Smooth muscle cell (in vitro differentiated cells): Measurements from ENCODE around the gene DDX1. TPM values are rescaled to one million over a fixed set of nuclear protein-coding genes. Genes with fewer than 3 reads are reported as not detected.
A peak's percentile ranks its signal among the peaks of the same experiment; 100 is the strongest.

Experiments used
- DNase-seq: peaks from one replicate; lab custom pipeline; 2025; ENCODE audit not compliant: unreplicated experiment; lab: John Stamatoyannopoulos, UW
- H2AFZ ChIP-seq: fragments of 200-600 bp; sonication (generic); 2 replicates; pipeline ENCODE4 v1.6.0; 2016; ENCODE audit warnings: antibody characterized with exemption, low read depth, mild to moderate bottlenecking
- H3F3A ChIP-seq: fragments of 200-600 bp; sonication (generic); 2 replicates; pipeline ENCODE4 v1.6.0; 2017; ENCODE audit warnings: antibody characterized with exemption, low read depth
- H3K27ac ChIP-seq: fragments of 200-600 bp; sonication (generic); 2 replicates; pipeline ENCODE4 v1.5.1; 2016; ENCODE audit warnings: low read depth, mild to moderate bottlenecking
- H3K27me3 ChIP-seq: fragments of 200-600 bp; sonication (generic); 2 replicates; pipeline ENCODE4 v1.6.1; 2016; ENCODE audit warnings: low read depth, mild to moderate bottlenecking
- H3K36me3 ChIP-seq: fragments of 200-600 bp; sonication (generic); 2 replicates; pipeline ENCODE4 v1.5.1; 2016; ENCODE audit warnings: low read depth
- H3K4me1 ChIP-seq: fragments of 200-600 bp; sonication (generic); 2 replicates; pipeline ENCODE4 v1.5.1; 2016; ENCODE audit warnings: low read depth
- H3K4me2 ChIP-seq: fragments of 200-600 bp; sonication (generic); 2 replicates; pipeline ENCODE4 v1.6.0; 2016; ENCODE audit warnings: mild to moderate bottlenecking
- H3K4me3 ChIP-seq: fragments of 200-600 bp; sonication (generic); 2 replicates; pipeline ENCODE4 v1.5.1; 2016; ENCODE audit warnings: mild to moderate bottlenecking
- H3K79me2 ChIP-seq: fragments of 200-600 bp; sonication (generic); 2 replicates; pipeline ENCODE4 v1.6.0; 2016; ENCODE audit warnings: low read depth, mild to moderate bottlenecking
- H3K9ac ChIP-seq: fragments of 200-600 bp; sonication (generic); 2 replicates; pipeline ENCODE4 v1.6.0; 2016; ENCODE audit warnings: low read depth
- H3K9me3 ChIP-seq: fragments of 200-600 bp; sonication (generic); replicated peaks from 2 replicates; pipeline ENCODE4 v1.5.1; 2016; ENCODE audit warnings: low read depth
- H4K20me1 ChIP-seq: fragments of 200-600 bp; sonication (generic); 2 replicates; pipeline ENCODE4 v1.6.0; 2016; ENCODE audit warnings: low read depth
- WGBS: methylation state at CpG from one replicate; pipeline ENCODE4 v1.1.7; 2016; ENCODE audit warnings: low lambda C conversion rate; 5-methylcytosine and 5-hydroxymethylcytosine counted together
- polyA plus RNA-seq: library from polyadenylated mRNA; unstranded; fragments of >200 nt; fragmentation: Nextera tagmentation; extraction: Ambion mirVana; gene quantifications from 2 replicates; pipeline ENCODE4 v1.2.1, GENCODE V29; 2016
- total RNA-seq: library from RNA; depleted of rRNA; stranded (reverse); fragments of >200 nt; gene quantifications from 2 replicates; pipeline ENCODE4 v1.2.3, GENCODE V29; 2014
- TF ChIP-seq, protein P1 (sequence below): fragments of 200-600 bp; sonication (generic); IDR thresholded peaks from 2 replicates; pipeline ENCODE4 v1.5.1; 2017; ENCODE audit warnings: borderline replicate concordance, mild to moderate bottlenecking, antibody characterized with exemption; ENCODE audit not compliant: insufficient read depth, poor library complexity, severe bottlenecking

DDX1 gene
- total and polyA plus RNA-seq, 2 experiments from 2014 or later: 71.3 to 78.7 TPM

DNA sequence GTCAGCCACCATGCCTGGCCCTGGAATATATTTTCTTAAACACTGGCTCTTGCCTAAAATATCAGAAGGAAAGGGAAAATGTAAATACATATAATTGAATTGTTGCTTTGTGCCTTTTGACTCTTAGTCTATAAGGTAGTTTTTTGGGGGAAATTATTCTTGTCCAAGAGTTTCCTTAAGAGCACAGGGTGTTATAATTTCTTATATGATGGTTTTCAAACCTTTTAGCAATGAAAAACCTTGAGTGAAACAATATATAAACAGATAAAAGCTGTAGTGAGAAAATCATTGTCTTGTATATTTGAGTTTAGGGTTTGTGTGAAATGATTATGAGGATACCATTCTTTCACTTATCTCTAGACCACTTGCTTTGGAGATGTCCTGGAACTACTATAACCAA lies 40.2 kb downstream of the DDX1 start:
- Histone ChIP-seq H3K9ac (no peak overlapping the region), H3K4me2 (no peak overlapping the region), H3K79me2 (no peaks in the 10 kb centered on the region), H3K4me3 (no peak overlapping the region), H3K27me3 (no peaks in the 10 kb centered on the region), H3K9me3 (no peaks in the 10 kb centered on the region), H3K27ac (no peak overlapping the region), H2AFZ (no peak overlapping the region), H3K4me1 (no peaks in the 10 kb centered on the region), H3F3A (peaks cover 43% of the 10 kb centered on the region), H3K36me3 (peaks cover 56% of the 10 kb centered on the region), H4K20me1 (peaks cover 6% of the 10 kb centered on the region)
- TF ChIP-seq, protein P1, sequence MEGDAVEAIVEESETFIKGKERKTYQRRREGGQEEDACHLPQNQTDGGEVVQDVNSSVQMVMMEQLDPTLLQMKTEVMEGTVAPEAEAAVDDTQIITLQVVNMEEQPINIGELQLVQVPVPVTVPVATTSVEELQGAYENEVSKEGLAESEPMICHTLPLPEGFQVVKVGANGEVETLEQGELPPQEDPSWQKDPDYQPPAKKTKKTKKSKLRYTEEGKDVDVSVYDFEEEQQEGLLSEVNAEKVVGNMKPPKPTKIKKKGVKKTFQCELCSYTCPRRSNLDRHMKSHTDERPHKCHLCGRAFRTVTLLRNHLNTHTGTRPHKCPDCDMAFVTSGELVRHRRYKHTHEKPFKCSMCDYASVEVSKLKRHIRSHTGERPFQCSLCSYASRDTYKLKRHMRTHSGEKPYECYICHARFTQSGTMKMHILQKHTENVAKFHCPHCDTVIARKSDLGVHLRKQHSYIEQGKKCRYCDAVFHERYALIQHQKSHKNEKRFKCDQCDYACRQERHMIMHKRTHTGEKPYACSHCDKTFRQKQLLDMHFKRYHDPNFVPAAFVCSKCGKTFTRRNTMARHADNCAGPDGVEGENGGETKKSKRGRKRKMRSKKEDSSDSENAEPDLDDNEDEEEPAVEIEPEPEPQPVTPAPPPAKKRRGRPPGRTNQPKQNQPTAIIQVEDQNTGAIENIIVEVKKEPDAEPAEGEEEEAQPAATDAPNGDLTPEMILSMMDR: no peak
- no peak for DNase-seq

DNA sequence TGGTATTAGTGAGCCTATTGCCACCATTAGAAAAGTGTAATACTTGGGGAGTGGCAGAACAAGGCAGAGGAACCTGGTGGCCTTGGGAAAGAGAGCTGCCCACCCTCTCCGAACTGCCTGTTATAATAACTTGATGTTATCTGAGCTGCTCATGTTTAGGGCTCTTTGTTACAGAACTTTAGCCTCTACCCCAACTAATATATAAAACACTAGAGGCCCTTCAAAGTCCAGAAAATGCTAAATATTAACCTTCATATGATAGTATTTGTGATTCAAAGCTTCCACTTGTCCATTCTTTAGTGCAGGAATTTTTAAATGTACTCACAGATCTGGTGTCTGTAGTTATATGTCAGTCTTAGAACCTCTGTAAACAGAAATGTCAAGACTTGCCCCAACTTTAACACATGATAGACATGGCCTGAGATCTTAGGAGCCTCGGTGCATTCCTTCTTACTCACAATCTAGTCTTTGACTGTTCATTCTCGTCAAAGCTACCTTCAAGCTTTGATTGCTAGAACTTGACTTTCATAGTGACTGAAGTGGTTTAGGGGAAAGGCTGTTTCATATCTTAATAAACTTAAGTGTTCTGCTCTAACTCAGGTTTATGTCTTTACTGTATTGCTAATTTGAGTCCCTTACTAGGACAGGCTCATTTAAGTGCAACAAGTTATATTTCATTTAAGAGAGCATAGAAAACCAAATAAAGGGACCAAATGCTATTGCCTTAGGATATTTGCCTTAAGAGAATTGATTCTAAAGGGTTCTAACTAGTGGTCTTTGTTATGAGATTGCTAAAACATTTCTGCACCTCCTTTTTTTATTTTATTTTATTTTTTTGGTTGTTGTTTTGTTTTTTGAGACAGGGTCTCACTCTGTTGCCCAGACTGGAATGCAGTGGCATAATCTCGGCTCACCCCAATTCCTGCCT lies 41.6 kb downstream of the DDX1 start:
- TF ChIP-seq, protein P1: no peak
- DNase-seq: no peak
- 86% methylated on average over 4 of the region's 4 CpGs for WGBS
- H3K36me3 ChIP-seq: peaks cover 44% of the 10 kb centered on the region
- H3F3A ChIP-seq: peaks cover 45% of the 10 kb centered on the region
- H2AFZ ChIP-seq: no peak overlapping the region
- H4K20me1 ChIP-seq: no peaks in the 10 kb centered on the region
- H3K4me1 ChIP-seq: no peaks in the 10 kb centered on the region
- no peaks in the 10 kb centered on the region for H3K9me3 ChIP-seq
- H3K79me2 ChIP-seq: no peaks in the 10 kb centered on the region
- H3K9ac ChIP-seq: no peak overlapping the region
- H3K27ac ChIP-seq: peak overlapping the region; percentile 23
- H3K27me3 ChIP-seq: no peaks in the 10 kb centered on the region
- no peak overlapping the region for H3K4me2 ChIP-seq
- no peak overlapping the region for H3K4me3 ChIP-seq

DNA sequence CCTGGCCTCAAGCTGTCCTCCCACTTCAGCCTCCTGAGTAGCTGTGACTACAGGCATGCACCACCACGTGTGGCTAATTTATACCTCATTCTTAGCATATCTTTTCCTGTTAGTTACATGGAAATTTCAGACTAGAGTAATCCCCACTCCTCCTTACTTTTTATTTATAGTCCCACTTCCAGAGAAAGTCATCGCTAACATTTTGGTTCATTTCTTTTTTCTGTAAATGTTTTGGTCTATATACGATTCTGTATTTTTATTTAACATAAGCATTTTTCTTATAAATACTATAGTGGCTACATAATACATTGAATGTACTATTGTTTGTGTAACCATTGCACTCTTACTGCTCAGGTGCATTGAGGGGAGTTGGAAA lies 42.3 kb downstream of the DDX1 start:
- Histone ChIP-seq H3K79me2 (no peaks in the 10 kb centered on the region), H3K9me3 (no peaks in the 10 kb centered on the region), H3K9ac (no peak overlapping the region), H2AFZ (no peak overlapping the region), H4K20me1 (no peaks in the 10 kb centered on the region), H3K4me1 (no peaks in the 10 kb centered on the region), H3K27me3 (no peaks in the 10 kb centered on the region), H3K4me2 (no peak overlapping the region), H3F3A (peaks cover 45% of the 10 kb centered on the region), H3K4me3 (no peak overlapping the region), H3K27ac (no peak overlapping the region), H3K36me3 (peaks cover 42% of the 10 kb centered on the region)
- WGBS: 84% methylated on average over 3 of the region's 3 CpGs
- TF ChIP-seq, protein P1: no peak
- DNase-seq: no peak

DNA sequence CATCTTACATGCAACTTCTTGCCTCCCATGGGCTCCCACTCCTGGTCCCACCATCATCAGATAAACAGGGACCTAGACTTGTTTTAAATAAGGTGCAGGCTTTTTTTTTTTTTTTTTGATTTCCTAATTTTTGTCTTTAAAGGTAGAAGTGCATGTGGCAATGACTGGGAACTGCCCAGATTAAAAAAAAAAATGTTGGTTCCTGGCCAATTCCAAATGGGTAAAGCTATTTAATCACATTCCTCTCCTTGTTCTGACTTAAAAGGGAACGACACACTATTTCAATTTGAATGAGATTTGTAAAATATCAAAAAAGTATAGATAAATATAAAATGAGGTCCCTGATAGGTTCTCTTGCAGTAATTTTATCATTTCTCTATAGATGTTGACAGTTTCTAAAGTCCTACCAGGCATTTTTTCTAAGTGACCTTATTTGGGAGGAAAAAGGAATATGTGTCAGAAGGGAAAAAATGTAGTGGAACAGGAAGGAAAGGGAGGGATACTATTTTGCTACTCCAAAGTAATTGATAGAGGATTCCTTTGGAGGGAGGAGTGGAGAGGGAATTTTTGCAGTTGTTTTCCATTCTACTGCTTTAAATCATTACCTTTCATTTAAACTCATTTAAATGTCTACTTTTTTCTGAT lies 43.3 kb downstream of the DDX1 start:
- DNase-seq: no peak
- H3K4me1 ChIP-seq: no peaks in the 10 kb centered on the region
- H3K9me3 ChIP-seq: no peaks in the 10 kb centered on the region
- TF ChIP-seq, protein P1: no peak
- H3F3A ChIP-seq: peaks cover 45% of the 10 kb centered on the region
- no peak overlapping the region for H2AFZ ChIP-seq
- no peaks in the 10 kb centered on the region for H4K20me1 ChIP-seq
- 92% methylated on average over 1 of the region's 1 CpG for WGBS
- H3K36me3 ChIP-seq: peaks cover 33% of the 10 kb centered on the region
- H3K4me2 ChIP-seq: no peak overlapping the region
- no peaks in the 10 kb centered on the region for H3K27me3 ChIP-seq
- no peaks in the 10 kb centered on the region for H3K79me2 ChIP-seq
- H3K27ac ChIP-seq: no peak overlapping the region
- H3K4me3 ChIP-seq: no peak overlapping the region
- H3K9ac ChIP-seq: no peak overlapping the region
